DMS114 treated with DMSO at 0.1 percent for 48 hours (cell line): ENCODE results near the gene ASPSCR1.
"Not testable (repeated sequence)": the region's sequence is repeated elsewhere in the genome, so short reads cannot be mapped to it uniquely, and the experiment has no call there.

ENCODE experiments used
- DNase-seq: peaks from one replicate; lab custom pipeline; 2025; ENCODE audit not compliant: unreplicated experiment; lab: John Stamatoyannopoulos, UW

The ASPSCR1 gene

GRCh38 chr17:81978524-81979298 is 1.3 kb downstream of the ASPSCR1 start:
- DNase-seq = no peak

GRCh38 chr17:81980122-81980521 is 2.7 kb downstream of the ASPSCR1 start:
- DNase-seq = no peak

GRCh38 chr17:81980707-81981343 is 3.4 kb downstream of the ASPSCR1 start:
- no peak for DNase-seq

GRCh38 chr17:81981511-81981910 is 4.1 kb downstream of the ASPSCR1 start:
- not testable (repeated sequence) for DNase-seq

GRCh38 chr17:81983011-81983638 is 5.7 kb downstream of the ASPSCR1 start:
- DNase-seq = no peak

- DNase-seq = no peak
Measured at GRCh38 chr17:81983639-81984373, 6.4 kb downstream of the ASPSCR1 start.

- DNase-seq = no peak
Measured at GRCh38 chr17:81984773-81985410, 7.5 kb downstream of the ASPSCR1 start.

GRCh38 chr17:81986606-81987005 is 9.2 kb downstream of the ASPSCR1 start:
- DNase-seq = no peak

- DNase-seq = no peak
Measured at GRCh38 chr17:81987161-81987770, 9.8 kb downstream of the ASPSCR1 start.

- DNase-seq = no peak
Measured at GRCh38 chr17:81990836-81991683, 13.6 kb downstream of the ASPSCR1 start.

- DNase-seq = no peak
Measured at GRCh38 chr17:81991684-81992305, 14.4 kb downstream of the ASPSCR1 start.

GRCh38 chr17:81992306-81993102 is 15.1 kb downstream of the ASPSCR1 start:
- no peak for DNase-seq

GRCh38 chr17:81993729-81994592 is 16.5 kb downstream of the ASPSCR1 start:
- DNase-seq = no peak

- DNase-seq = no peak
Measured at GRCh38 chr17:81994593-81995462, 17.4 kb downstream of the ASPSCR1 start.

- no peak for DNase-seq
Measured at GRCh38 chr17:81995463-81996231, 18.2 kb downstream of the ASPSCR1 start.
